ENCODE results near the gene GCA. TPM values are rescaled to one million over a fixed set of nuclear protein-coding genes. Genes with fewer than 3 reads are reported as not detected.
A peak's percentile ranks its signal among the peaks of the same experiment; 100 is the strongest.

GCA gene
- total RNA-seq, 1 donor from 2014 or later = 33.3 TPM

DNA sequence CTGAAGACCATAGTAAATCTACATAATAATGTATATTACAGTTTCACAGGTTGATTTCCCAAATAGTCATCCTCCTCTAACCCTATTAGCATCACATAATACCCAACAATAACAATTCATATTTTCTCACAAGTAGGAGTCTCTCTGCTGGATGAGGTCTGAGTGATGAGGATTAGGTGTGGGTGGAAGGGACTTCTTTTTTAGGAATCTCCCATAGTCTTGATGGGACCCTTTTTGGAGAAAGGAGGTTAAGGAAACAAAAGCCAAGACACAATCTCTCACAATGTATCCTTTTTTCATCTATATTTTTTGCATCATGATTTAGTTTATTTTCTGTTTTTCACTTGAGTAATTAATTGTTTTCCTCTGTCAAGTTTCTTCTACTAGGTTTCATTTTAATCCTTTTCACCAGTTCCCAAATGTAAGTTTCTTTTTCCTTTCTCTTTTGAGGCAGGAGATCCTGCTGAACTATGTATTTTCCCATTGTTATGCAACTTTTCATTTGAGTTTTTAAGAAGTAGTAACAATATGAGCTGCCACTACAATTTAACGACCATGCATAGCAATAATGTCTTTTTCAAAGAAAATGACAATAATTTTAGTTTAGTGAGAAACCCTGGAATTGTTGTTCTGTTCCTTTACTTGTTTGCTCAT, 22.9 kb upstream of the GCA start:
- TF ChIP-seq, protein P1, sequence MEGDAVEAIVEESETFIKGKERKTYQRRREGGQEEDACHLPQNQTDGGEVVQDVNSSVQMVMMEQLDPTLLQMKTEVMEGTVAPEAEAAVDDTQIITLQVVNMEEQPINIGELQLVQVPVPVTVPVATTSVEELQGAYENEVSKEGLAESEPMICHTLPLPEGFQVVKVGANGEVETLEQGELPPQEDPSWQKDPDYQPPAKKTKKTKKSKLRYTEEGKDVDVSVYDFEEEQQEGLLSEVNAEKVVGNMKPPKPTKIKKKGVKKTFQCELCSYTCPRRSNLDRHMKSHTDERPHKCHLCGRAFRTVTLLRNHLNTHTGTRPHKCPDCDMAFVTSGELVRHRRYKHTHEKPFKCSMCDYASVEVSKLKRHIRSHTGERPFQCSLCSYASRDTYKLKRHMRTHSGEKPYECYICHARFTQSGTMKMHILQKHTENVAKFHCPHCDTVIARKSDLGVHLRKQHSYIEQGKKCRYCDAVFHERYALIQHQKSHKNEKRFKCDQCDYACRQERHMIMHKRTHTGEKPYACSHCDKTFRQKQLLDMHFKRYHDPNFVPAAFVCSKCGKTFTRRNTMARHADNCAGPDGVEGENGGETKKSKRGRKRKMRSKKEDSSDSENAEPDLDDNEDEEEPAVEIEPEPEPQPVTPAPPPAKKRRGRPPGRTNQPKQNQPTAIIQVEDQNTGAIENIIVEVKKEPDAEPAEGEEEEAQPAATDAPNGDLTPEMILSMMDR (IDR thresholded peaks at IDR 0.05; ENCODE audit: insufficient read depth, low read length, poor library complexity, severe bottlenecking) = no peak
- no peak for DNase-seq (ENCODE audit: low read depth)
- Histone ChIP-seq H3K4me3 (ENCODE audit: low read depth, low read length) (no peak overlapping the region), H3K27me3 (ENCODE audit: control insufficient read depth, insufficient read depth, low read length) (no peaks in the 10 kb centered on the region), H3K36me3 (ENCODE audit: control insufficient read depth, insufficient read depth, low read length) (no peaks in the 10 kb centered on the region)

DNA sequence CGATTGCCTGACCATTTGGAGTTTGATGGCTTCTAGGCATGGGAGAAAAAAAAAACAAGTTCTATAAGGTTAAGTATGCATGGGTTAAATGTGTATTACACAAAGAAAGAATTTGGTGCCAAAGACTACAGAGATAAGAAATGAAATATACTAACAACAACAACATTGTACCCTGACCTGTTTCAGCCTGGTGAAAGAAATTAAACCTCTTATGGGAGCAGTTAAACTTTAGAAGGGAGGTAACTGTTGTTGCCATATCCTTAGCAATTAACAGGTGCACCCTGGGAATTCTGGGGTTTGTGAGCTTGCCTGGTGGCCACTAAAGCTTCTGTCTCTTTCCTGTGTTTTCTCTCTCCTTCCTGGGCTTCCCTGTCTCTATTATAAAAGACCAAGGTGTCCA, 19.0 kb upstream of the GCA start:
- H3K4me3 ChIP-seq (ENCODE audit: low read depth, low read length) = no peak overlapping the region
- TF ChIP-seq, protein P1 (IDR thresholded peaks at IDR 0.05; ENCODE audit: insufficient read depth, low read length, poor library complexity, severe bottlenecking) = no peak
- H3K27me3 ChIP-seq (ENCODE audit: control insufficient read depth, insufficient read depth, low read length) = no peaks in the 10 kb centered on the region
- DNase-seq (ENCODE audit: low read depth) = no peak
- H3K36me3 ChIP-seq (ENCODE audit: control insufficient read depth, insufficient read depth, low read length) = no peaks in the 10 kb centered on the region

DNA sequence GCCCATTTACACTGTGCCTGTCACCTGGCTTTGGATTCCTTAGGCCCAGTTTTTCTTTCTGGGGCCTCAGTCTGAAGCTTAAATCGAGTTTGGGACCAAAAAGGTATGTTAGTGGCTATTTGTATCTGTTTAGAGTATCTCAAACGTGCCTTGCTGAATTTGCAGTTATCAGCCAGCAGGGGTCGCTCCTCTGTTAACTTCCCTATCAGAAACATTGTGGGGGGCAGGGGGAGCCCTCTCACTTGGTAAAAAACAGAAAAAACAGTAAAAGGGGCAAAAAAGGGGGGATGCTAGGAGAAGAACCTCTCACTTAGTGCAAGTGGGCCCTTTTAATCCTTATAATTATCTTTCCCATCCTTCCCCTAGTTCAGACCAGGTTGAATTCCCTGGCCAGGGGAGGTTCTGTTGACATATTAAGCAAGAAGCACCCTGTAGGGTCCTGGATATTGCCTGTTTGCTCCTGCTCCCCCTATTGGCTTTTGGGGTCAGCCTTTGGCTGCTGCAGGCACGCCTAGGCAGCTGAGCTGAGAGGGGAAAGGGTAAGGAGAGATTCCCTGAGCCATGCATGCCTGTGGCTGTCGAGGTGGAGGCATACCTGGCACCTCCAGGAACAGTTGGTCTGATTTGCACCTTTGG, 16.7 kb upstream of the GCA start:
- no peak for DNase-seq (ENCODE audit: low read depth)
- Histone ChIP-seq H3K36me3 (ENCODE audit: control insufficient read depth, insufficient read depth, low read length) (no peaks in the 10 kb centered on the region), H3K27me3 (ENCODE audit: control insufficient read depth, insufficient read depth, low read length) (no peaks in the 10 kb centered on the region), H3K4me3 (ENCODE audit: low read depth, low read length) (no peak overlapping the region)
- TF ChIP-seq, protein P1 (IDR thresholded peaks at IDR 0.05; ENCODE audit: insufficient read depth, low read length, poor library complexity, severe bottlenecking) = peak; percentile 51

DNA sequence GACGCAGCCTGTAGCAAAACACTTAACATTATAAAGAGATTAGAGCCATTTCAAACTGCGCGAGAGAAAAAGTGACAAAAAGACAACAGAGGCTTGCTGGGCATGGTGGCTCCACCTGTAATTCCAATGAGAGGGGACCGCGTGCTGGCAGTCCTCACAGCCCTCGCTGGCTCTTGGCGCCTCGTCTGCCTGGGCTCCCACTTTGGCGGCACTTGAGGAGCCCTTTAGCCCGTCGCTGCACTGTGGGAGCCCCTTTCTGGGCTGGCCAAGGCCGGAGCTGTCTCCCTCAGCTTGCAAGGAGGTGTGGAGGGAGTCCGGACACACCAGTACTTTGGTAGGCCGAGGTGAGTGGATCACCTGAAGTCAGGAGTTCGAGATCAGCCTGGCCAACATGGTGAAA, 16.1 kb upstream of the GCA start:
- TF ChIP-seq, protein P1 (IDR thresholded peaks at IDR 0.05; ENCODE audit: insufficient read depth, low read length, poor library complexity, severe bottlenecking) = no peak
- no peaks in the 10 kb centered on the region for H3K27me3 ChIP-seq (ENCODE audit: control insufficient read depth, insufficient read depth, low read length)
- no peak for DNase-seq (ENCODE audit: low read depth)
- no peaks in the 10 kb centered on the region for H3K36me3 ChIP-seq (ENCODE audit: control insufficient read depth, insufficient read depth, low read length)
- H3K4me3 ChIP-seq (ENCODE audit: low read depth, low read length) = no peak overlapping the region

DNA sequence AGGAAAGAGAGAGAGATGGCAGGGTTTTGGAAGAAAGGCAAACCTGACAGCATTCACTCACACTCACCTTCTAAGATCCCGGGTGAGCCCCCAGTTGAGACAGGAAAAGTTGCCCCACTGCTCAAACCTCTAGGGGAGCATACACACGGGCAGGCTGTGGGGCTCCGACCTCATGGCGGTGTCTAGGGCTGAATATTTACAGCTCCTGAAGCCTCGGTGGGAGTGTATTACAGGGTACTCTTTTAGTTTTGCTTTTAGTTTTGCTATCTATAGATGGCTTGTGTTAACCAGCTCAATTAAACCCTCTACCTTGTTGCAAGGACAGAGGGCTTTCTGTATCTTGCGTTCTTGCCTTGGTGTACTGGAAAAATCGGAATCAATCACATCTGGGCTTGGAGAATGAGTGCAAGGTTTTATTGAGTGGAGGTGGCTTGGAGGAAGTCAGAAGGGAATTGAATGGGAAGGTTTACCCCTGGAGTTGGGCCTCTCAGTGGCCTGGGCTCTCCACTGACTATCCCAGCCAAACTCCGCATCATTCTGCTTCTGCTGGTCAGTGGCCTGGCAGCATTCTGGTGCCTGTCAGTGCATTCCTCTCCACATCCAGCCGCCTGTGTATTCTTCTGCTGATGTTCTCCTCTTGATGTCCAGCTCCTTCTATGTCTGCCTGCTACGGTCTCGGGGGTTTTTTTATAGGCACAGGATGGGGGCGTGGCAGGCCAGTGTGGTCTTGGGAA, 15.3 kb upstream of the GCA start:
- DNase-seq (ENCODE audit: low read depth) = no peak
- Histone ChIP-seq H3K36me3 (ENCODE audit: control insufficient read depth, insufficient read depth, low read length) (no peaks in the 10 kb centered on the region), H3K27me3 (ENCODE audit: control insufficient read depth, insufficient read depth, low read length) (no peaks in the 10 kb centered on the region), H3K4me3 (ENCODE audit: low read depth, low read length) (no peak overlapping the region)
- TF ChIP-seq, protein P1 (IDR thresholded peaks at IDR 0.05; ENCODE audit: insufficient read depth, low read length, poor library complexity, severe bottlenecking) = no peak
